Measurements from ENCODE around the gene LPP.

LPP gene

DNA sequence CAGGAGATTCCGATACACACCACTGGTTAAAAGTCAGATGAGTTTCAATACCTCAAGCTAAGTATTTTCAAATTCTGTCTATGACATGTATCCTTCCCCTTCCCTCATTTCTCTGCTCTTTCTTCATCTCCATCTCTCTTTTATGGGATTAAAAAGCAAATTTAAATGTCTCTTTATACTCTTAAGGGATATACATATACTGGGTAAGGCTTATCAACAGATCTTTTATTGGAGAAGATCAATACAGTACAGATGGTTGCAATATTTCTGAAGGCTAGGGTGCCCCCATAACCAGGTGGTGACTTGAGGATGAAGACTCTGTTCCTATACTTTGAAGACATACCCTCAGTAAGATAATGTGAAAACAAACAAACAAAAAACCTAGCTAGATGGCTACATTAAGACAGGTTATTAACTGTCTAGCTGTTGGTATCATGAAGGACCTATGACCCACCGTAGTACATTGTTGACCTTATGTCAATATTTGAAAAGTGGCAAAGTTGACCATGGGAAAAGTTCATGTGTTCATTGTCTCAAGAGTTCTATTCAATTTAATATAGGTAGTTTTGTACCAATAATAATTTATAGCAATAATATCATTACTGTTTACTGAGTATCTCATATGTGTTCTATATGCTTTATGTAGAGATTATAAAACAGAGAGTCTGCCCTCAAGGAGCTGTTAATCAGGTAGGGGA lies 319.8 kb downstream of the LPP start:
- Histone ChIP-seq H3K9me3 (ENCODE audit: control insufficient read depth, insufficient read depth, low read length) (no peaks in the 10 kb centered on the region), H3K9ac (ENCODE audit: low read depth, low read length) (no peak overlapping the region), H3K27me3 (ENCODE audit: control insufficient read depth, insufficient read depth, low read length) (no peaks in the 10 kb centered on the region), H3K4me3 (ENCODE audit: low read depth, low read length) (no peak overlapping the region), H3K4me1 (ENCODE audit: control insufficient read depth, insufficient read depth, low read length) (no peaks in the 10 kb centered on the region), H3K36me3 (ENCODE audit: control insufficient read depth, insufficient read depth, low read length) (no peaks in the 10 kb centered on the region)

DNA sequence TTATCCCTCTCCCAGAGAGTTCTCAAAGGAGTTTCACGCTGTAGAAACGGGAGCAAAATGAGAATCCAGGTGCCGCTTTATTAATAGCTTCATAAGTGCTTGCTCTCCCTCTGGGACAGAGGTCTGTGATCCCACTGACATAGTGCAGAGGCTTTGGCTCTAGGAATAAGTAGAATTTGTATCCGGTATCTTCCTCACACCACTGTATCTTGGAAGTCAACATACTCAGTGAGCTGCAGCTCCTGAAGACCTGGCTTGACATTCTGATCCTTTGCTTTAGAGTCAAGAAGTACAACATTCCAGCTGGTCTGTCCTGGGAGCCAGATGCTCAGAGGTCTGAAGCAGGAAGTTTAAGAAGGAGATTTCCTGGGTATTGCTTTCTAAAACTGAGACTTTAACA lies 323.0 kb downstream of the LPP start:
- Histone ChIP-seq H3K27me3 (ENCODE audit: control insufficient read depth, insufficient read depth, low read length) (no peaks in the 10 kb centered on the region), H3K4me1 (ENCODE audit: control insufficient read depth, insufficient read depth, low read length) (no peaks in the 10 kb centered on the region), H3K9me3 (ENCODE audit: control insufficient read depth, insufficient read depth, low read length) (no peaks in the 10 kb centered on the region), H3K9ac (ENCODE audit: low read depth, low read length) (no peak overlapping the region), H3K4me3 (ENCODE audit: low read depth, low read length) (no peak overlapping the region), H3K36me3 (ENCODE audit: control insufficient read depth, insufficient read depth, low read length) (no peaks in the 10 kb centered on the region)

DNA sequence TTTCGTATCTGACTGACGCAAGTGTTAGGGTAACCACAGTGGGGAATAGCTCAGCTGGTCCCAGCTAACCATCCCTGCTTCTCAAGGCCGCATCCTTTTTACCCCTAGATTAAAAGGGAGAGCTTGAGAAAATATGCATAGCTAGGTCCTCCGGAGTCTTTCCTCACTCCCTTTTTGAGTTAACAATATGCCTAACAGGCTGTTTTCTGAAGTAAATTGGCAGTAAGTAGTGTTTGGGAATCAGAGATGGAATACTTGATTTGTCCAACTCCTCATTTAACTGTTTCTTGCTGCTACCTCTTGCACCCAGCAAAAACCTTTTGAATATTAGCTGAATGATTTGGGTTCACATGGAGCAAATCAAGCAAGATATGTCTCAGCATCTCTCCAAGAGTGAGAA lies 326.1 kb downstream of the LPP start:
- Histone ChIP-seq H3K36me3 (ENCODE audit: control insufficient read depth, insufficient read depth, low read length) (no peaks in the 10 kb centered on the region), H3K27me3 (ENCODE audit: control insufficient read depth, insufficient read depth, low read length) (no peaks in the 10 kb centered on the region), H3K4me3 (ENCODE audit: low read depth, low read length) (no peak overlapping the region), H3K9me3 (ENCODE audit: control insufficient read depth, insufficient read depth, low read length) (no peaks in the 10 kb centered on the region), H3K4me1 (ENCODE audit: control insufficient read depth, insufficient read depth, low read length) (no peaks in the 10 kb centered on the region), H3K9ac (ENCODE audit: low read depth, low read length) (no peak overlapping the region)

DNA sequence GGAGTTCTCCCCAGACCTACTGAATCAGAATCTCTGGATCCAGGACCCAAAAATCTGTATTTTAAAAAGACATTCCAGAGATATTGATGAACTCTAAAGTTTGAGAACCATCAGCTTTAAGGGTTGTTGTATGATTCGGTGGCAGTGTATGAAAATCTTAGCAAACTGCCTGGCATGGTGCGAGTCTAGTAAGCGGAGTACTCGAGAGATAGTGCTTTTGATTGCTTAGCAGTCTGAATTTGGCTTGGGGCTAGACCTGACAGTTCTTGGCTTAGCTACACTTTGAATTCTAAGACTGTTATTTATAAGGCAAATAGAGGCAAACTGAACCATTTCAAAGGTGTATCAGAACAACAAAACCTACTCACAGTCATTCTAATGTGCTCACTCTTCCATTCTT lies 329.0 kb downstream of the LPP start:
- Histone ChIP-seq H3K4me3 (ENCODE audit: low read depth, low read length) (no peak overlapping the region), H3K4me1 (ENCODE audit: control insufficient read depth, insufficient read depth, low read length) (no peaks in the 10 kb centered on the region), H3K9me3 (ENCODE audit: control insufficient read depth, insufficient read depth, low read length) (no peaks in the 10 kb centered on the region), H3K36me3 (ENCODE audit: control insufficient read depth, insufficient read depth, low read length) (no peaks in the 10 kb centered on the region), H3K27me3 (ENCODE audit: control insufficient read depth, insufficient read depth, low read length) (no peaks in the 10 kb centered on the region), H3K9ac (ENCODE audit: low read depth, low read length) (no peak overlapping the region)

DNA sequence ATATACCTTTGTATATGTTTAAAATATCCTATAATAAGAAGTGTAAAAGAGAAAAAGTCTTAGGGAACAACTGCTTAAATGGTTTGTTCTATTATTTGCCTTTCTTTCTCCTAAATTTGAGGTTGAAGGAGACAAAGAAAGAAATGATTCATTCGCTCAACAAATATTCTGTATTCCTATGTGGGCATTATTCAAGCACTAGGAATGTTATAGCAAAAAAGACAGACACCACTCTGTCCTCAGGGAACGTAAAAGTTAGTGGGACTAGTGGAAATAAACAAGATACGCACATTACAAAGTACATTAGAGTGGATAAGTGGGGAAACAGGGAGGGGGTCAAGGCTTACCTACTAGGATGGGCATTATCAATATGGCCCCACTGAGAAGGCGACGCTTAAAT lies 332.2 kb downstream of the LPP start:
- Histone ChIP-seq H3K36me3 (ENCODE audit: control insufficient read depth, insufficient read depth, low read length) (no peaks in the 10 kb centered on the region), H3K4me1 (ENCODE audit: control insufficient read depth, insufficient read depth, low read length) (no peaks in the 10 kb centered on the region), H3K9me3 (ENCODE audit: control insufficient read depth, insufficient read depth, low read length) (no peaks in the 10 kb centered on the region), H3K27me3 (ENCODE audit: control insufficient read depth, insufficient read depth, low read length) (no peaks in the 10 kb centered on the region), H3K9ac (ENCODE audit: low read depth, low read length) (no peak overlapping the region), H3K4me3 (ENCODE audit: low read depth, low read length) (no peak overlapping the region)

DNA sequence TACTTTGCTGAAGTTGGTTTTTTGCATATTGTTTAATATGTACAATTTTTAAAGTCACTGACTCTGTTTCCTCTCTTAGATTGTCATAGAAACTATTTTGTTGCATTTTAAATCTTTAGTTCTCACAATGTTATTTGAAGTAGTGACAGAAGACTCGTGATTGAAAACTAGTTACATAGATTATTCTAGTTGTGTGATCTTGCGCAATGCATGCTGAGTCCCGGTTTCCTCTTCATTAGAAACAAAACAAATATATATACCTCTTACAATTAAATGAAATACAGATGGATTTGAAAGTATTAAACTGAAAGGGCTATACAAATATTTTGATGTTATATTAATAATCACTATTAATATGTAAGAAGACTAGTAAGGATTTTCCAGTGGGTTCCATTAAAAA lies 333.0 kb downstream of the LPP start:
- H3K4me3 ChIP-seq (ENCODE audit: low read depth, low read length) = no peak overlapping the region
- H3K27me3 ChIP-seq (ENCODE audit: control insufficient read depth, insufficient read depth, low read length) = no peaks in the 10 kb centered on the region
- H3K36me3 ChIP-seq (ENCODE audit: control insufficient read depth, insufficient read depth, low read length) = no peaks in the 10 kb centered on the region
- no peak overlapping the region for H3K9ac ChIP-seq (ENCODE audit: low read depth, low read length)
- no peaks in the 10 kb centered on the region for H3K9me3 ChIP-seq (ENCODE audit: control insufficient read depth, insufficient read depth, low read length)
- H3K4me1 ChIP-seq (ENCODE audit: control insufficient read depth, insufficient read depth, low read length) = no peaks in the 10 kb centered on the region

DNA sequence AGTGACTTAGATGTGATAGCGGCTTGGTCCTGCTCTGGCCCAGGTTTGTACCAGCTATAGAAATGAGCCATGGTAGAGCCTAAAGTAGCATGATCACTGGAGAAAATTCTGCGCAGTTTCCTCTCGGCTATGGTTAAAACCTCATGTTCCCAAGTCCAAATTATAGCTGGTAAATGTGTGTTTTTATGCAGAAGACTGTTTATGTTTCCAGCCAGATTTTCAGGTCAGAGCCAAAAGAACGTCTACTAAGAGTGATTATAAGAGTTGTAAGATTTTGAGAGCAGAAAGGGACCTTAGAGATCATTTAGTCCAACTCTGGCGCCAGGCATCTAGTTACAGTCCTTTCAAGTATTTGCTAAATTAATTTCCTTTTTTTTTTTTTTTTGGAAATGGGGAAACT lies 333.7 kb downstream of the LPP start:
- Histone ChIP-seq H3K36me3 (ENCODE audit: control insufficient read depth, insufficient read depth, low read length) (no peaks in the 10 kb centered on the region), H3K4me1 (ENCODE audit: control insufficient read depth, insufficient read depth, low read length) (no peaks in the 10 kb centered on the region), H3K9me3 (ENCODE audit: control insufficient read depth, insufficient read depth, low read length) (no peaks in the 10 kb centered on the region)

DNA sequence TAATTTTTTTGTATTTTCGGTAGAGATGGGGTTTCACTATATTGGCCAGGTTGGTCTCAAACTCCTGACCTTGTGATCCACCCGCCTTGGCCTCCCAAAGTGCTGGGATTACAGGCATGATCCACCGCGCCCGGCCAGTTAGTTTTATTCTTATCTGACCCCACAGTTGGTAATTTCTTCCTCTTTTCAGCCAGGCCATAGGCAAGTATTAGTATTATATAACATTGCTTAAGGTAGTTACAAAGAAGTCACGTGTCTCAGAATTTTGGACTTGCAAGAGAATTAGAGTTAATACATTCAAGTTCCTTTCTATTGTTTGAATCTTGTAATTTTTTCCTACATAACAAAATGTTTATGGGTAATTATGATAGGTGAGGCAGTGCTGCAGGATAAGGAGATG lies 334.8 kb downstream of the LPP start:
- H3K4me1 ChIP-seq (ENCODE audit: control insufficient read depth, insufficient read depth, low read length) = no peaks in the 10 kb centered on the region
- no peak overlapping the region for H3K4me3 ChIP-seq (ENCODE audit: low read depth, low read length)
- H3K9me3 ChIP-seq (ENCODE audit: control insufficient read depth, insufficient read depth, low read length) = no peaks in the 10 kb centered on the region
- no peak overlapping the region for H3K9ac ChIP-seq (ENCODE audit: low read depth, low read length)
- H3K27me3 ChIP-seq (ENCODE audit: control insufficient read depth, insufficient read depth, low read length) = no peaks in the 10 kb centered on the region
- no peaks in the 10 kb centered on the region for H3K36me3 ChIP-seq (ENCODE audit: control insufficient read depth, insufficient read depth, low read length)

More for the DNA sequence above, 333.7 kb downstream of the LPP start:
- Histone ChIP-seq H3K9ac (ENCODE audit: low read depth, low read length) (no peak overlapping the region), H3K27me3 (ENCODE audit: control insufficient read depth, insufficient read depth, low read length) (no peaks in the 10 kb centered on the region), H3K4me3 (ENCODE audit: low read depth, low read length) (no peak overlapping the region)

DNA sequence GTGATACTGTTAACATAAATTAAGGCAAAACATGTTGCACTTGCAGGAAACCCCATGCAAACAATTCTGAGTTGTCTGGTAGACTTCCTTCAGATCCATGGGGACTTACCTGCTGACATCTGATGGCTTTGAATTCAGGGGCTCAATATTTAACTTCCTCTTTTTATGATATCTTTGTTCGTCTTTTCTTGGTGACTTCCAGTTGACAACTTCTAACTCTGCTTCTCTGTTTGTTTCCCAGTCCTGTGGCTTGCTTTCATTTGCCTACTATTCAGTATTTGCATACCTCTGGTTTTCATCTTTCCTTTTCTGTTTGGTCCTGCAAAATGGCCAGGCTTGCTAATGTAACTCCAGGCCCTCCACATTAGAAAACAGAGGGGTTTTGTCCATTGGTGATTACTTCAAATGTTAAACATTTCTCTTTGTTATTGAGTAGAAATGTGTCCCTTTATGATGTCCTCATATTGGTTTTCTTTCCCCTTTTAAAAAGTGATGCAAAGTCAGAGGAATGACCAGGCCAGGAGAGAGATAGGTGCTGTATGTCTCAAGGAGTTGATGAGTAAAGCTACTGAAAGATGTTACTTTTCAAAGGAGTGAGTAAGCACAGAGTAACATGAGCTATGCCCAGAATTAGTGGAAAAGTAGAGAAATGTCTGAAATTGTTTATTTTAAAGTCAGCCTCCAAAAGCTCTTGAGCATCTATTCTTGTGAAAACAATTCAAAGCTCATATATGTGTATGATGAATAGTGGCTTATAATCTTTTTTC lies 335.9 kb downstream of the LPP start:
- H3K9me3 ChIP-seq (ENCODE audit: control insufficient read depth, insufficient read depth, low read length) = no peaks in the 10 kb centered on the region
- no peak overlapping the region for H3K4me3 ChIP-seq (ENCODE audit: low read depth, low read length)
- no peaks in the 10 kb centered on the region for H3K36me3 ChIP-seq (ENCODE audit: control insufficient read depth, insufficient read depth, low read length)
- H3K9ac ChIP-seq (ENCODE audit: low read depth, low read length) = no peak overlapping the region
- no peaks in the 10 kb centered on the region for H3K27me3 ChIP-seq (ENCODE audit: control insufficient read depth, insufficient read depth, low read length)
- no peaks in the 10 kb centered on the region for H3K4me1 ChIP-seq (ENCODE audit: control insufficient read depth, insufficient read depth, low read length)

DNA sequence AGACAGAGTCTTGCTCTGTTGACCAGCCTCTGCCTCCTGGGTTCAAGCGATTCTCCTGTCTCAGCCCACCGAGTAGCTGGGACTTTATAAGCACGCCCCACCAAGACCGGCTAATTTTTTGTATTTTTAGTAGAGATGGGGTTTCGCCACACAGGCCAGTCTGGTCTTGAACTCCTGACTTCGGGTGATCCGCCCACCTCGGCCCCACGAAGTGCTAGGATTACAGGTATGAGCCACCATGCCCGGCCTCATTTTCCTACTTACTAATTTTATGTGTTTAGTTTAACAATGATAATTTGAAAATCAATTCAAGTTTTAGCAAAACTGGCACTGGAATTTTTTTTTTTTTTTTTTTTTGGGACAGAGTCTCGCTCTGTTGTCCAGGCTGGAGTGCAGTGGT lies 336.5 kb downstream of the LPP start:
- no peaks in the 10 kb centered on the region for H3K4me1 ChIP-seq (ENCODE audit: control insufficient read depth, insufficient read depth, low read length)
- H3K36me3 ChIP-seq (ENCODE audit: control insufficient read depth, insufficient read depth, low read length) = no peaks in the 10 kb centered on the region
- H3K9me3 ChIP-seq (ENCODE audit: control insufficient read depth, insufficient read depth, low read length) = no peaks in the 10 kb centered on the region
- no peak overlapping the region for H3K4me3 ChIP-seq (ENCODE audit: low read depth, low read length)
- no peak overlapping the region for H3K9ac ChIP-seq (ENCODE audit: low read depth, low read length)
- H3K27me3 ChIP-seq (ENCODE audit: control insufficient read depth, insufficient read depth, low read length) = no peaks in the 10 kb centered on the region

DNA sequence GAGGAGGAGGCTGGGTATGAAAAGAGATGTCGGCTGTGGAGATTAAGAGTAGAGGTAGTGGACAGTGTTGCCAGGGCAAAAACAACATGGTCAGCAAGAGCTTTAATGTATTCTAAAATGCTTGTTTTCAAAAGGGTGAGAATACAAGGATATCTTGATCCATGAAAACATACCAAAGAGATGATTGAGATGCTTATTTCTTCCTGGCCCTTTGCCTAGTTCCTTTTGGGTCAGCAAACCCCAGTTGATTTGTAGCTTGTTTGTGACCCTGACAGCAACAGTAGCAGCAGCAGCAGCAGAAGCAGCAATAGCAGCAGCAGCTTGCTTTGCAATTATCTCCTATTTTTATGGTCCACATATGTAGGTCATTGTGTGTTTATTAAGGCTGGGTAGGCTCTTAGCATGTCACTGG lies 337.3 kb downstream of the LPP start:
- no peaks in the 10 kb centered on the region for H3K27me3 ChIP-seq (ENCODE audit: control insufficient read depth, insufficient read depth, low read length)
- H3K4me3 ChIP-seq (ENCODE audit: low read depth, low read length) = no peak overlapping the region
- no peak overlapping the region for H3K9ac ChIP-seq (ENCODE audit: low read depth, low read length)
- no peaks in the 10 kb centered on the region for H3K4me1 ChIP-seq (ENCODE audit: control insufficient read depth, insufficient read depth, low read length)
- H3K36me3 ChIP-seq (ENCODE audit: control insufficient read depth, insufficient read depth, low read length) = no peaks in the 10 kb centered on the region
- H3K9me3 ChIP-seq (ENCODE audit: control insufficient read depth, insufficient read depth, low read length) = no peaks in the 10 kb centered on the region

DNA sequence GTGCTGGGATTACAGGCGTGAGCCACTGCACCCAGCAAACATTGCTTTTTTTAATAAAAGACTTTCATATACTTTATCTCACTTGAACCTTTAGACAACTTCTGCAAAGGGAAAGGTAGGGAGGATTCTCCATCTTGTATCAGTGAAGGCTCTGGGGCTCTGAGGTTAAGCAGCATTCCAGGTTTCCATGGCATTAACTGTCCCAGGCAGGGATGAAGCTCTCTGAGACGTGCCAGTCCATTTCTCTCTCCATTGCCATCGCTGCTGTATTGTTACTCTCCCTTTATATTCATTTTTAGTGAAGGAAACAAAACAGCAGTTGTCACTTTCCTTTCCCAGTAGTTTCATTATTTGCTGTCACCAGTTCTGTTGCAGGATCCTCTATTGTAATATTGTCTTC lies 342.4 kb downstream of the LPP start:
- no peaks in the 10 kb centered on the region for H3K4me1 ChIP-seq (ENCODE audit: control insufficient read depth, insufficient read depth, low read length)
- H3K36me3 ChIP-seq (ENCODE audit: control insufficient read depth, insufficient read depth, low read length) = no peaks in the 10 kb centered on the region
- no peak overlapping the region for H3K9ac ChIP-seq (ENCODE audit: low read depth, low read length)
- H3K9me3 ChIP-seq (ENCODE audit: control insufficient read depth, insufficient read depth, low read length) = no peaks in the 10 kb centered on the region
- H3K4me3 ChIP-seq (ENCODE audit: low read depth, low read length) = no peak overlapping the region
- H3K27me3 ChIP-seq (ENCODE audit: control insufficient read depth, insufficient read depth, low read length) = no peaks in the 10 kb centered on the region
